ENCODE measurements around the gene MFSD2B. TPM values are rescaled to one million over a fixed set of nuclear protein-coding genes. Genes with fewer than 3 reads are reported as not detected.

The MFSD2B gene
- total RNA-seq, 1 donor from 2014 or later, result not detected

GRCh38 chr2:24075259-24075658, 65.4 kb downstream of the MFSD2B start:
- no peak for DNase-seq (ENCODE audit: low spot score)
- no peaks in the 10 kb centered on the region for H3K27me3 Mint-ChIP-seq (ENCODE audit: low read depth)
- peaks cover 6% of the 10 kb centered on the region for H3K36me3 Mint-ChIP-seq (ENCODE audit: low read depth)
- no peak for TF ChIP-seq CTCF (IDR thresholded peaks at IDR 0.05)
- peaks cover 28% of the 10 kb centered on the region for H3K4me1 Mint-ChIP-seq (ENCODE audit: low read depth)
- H3K4me3 Mint-ChIP-seq (ENCODE audit: unreplicated experiment), result peak overlapping the region; percentile 99
- peak overlapping the region; percentile 99 for H3K27ac Mint-ChIP-seq (ENCODE audit: unreplicated experiment)
- no peaks in the 10 kb centered on the region for H3K9me3 Mint-ChIP-seq (ENCODE audit: low read depth)

Other genes starting within 250 kb of the MFSD2B start
- 15.8 to 20.9 TPM (median 15.9 TPM) in 3 replicates for gene ATAD2B, start 83.0 kb upstream of the MFSD2B start, total RNA-seq
- 15.8 to 19.0 TPM (median 18.1 TPM) in 3 replicates for gene UBXN2A, start 69.6 kb upstream of the MFSD2B start, total RNA-seq
- 10.6 to 12.6 TPM (median 12.5 TPM) in 3 replicates for gene WDCP, start 37.3 kb downstream of the MFSD2B start, total RNA-seq
- gene FKBP1B, start 39.7 kb downstream of the MFSD2B start, total RNA-seq, result 10.4 to 18.2 TPM (median 16.2 TPM) in 3 replicates
- 67.0 to 81.9 TPM (median 72.0 TPM) in 3 replicates for gene SF3B6, start 66.2 kb downstream of the MFSD2B start, total RNA-seq
- 48.6 to 56.7 TPM (median 51.7 TPM) in 3 replicates for gene TP53I3, start 74.7 kb downstream of the MFSD2B start, total RNA-seq
- gene PFN4, start 113.2 kb downstream of the MFSD2B start, total RNA-seq, result 1.3 to 1.4 TPM (median 1.3 TPM) in 3 replicates
- gene FAM228B, start 113.4 kb downstream of the MFSD2B start, total RNA-seq, result 15.8 to 21.5 TPM (median 19.0 TPM) in 3 replicates
- 0.22 to 0.58 TPM (median 0.31 TPM) in 3 replicates for gene FAM228A, start 165.0 kb downstream of the MFSD2B start, total RNA-seq